Spleen (tissue), 7 donors: Measurements from ENCODE around the gene OR5F1.

ENCODE experiments used
- CTCF ChIP-seq, 11 experiments: fragments of 200-600 bp in 7 of 11; fragments of 450-650 bp in 4 of 11; sonication (generic) in 4 of 11; IDR thresholded peaks in 8 of 11; conservative IDR thresholded peaks in 3 of 11; 1 replicate in 7 of 11; 2 replicates in 4 of 11; pipeline versions ENCODE4 v1.4.0 to v1.8.0; 2016 to 2021; ENCODE audit warnings: antibody characterized with exemption in 11 of 11, inconsistent platforms in 4 of 11, mild to moderate bottlenecking in 1 of 11
- POLR2AphosphoS5 ChIP-seq, 3 donors: sonication (generic); formaldehyde crosslinking; IDR thresholded peaks; one replicate each; pipeline ENCODE4 v1.5.1; 2017; ENCODE audit warnings: antibody characterized with exemption in 3 of 3
- donor health status: DM: no; HTN: no; CAD: no; lungs with moderate emphysema.
- donor health status: DM: no; HTN: no; CAD: no.
- donor health status: DM: no; HTN: no; CAD: no.

GRCh38 chr11:56027354-56027753 lies 32.9 kb upstream of the OR5F1 start, which contains the start of gene OR5AS1:
- no peak for TF ChIP-seq CTCF (IDR thresholded peaks at IDR 0.05 in 8 of 11, conservative IDR thresholded peaks at IDR 0.05 in 3 of 11)
- TF ChIP-seq POLR2AphosphoS5 (IDR thresholded peaks at IDR 0.05): no peak
